GM23338 (cell line): ENCODE results near the gene PLPP4. TPM values are rescaled to one million over a fixed set of nuclear protein-coding genes. Genes with fewer than 3 reads are reported as not detected.

Experiments
- ATAC-seq: fragments of 200-7000 bp; cut with Tn5 transposase; 3 replicates; pipeline ENCODE4 v1.9.1; 2020
- DNase-seq: peaks from one replicate; pipeline ENCODE4 v3.0.0-alpha.2; 2015; ENCODE audit warnings: low spot score
- H2AFZ ChIP-seq: fragments of 200-600 bp; sonication (generic); 2 replicates; pipeline ENCODE4 v1.8.0; 2016; ENCODE audit warnings: antibody characterized with exemption, mild to moderate bottlenecking, moderate library complexity
- H3F3A ChIP-seq: fragments of 200-600 bp; sonication (generic); replicated peaks from 2 replicates; pipeline ENCODE4 v1.8.0; 2017; ENCODE audit warnings: antibody characterized with exemption, mixed run types, low read depth
- H3K27ac ChIP-seq: fragments of 200-600 bp; sonication (generic); 2 replicates; pipeline ENCODE4 v1.6.1; 2016; ENCODE audit warnings: low read depth
- H3K27me3 ChIP-seq: fragments of 200-600 bp; sonication (generic); 2 replicates; pipeline ENCODE4 v1.8.0; 2016; ENCODE audit warnings: mild to moderate bottlenecking, mixed run types, moderate library complexity; ENCODE audit not compliant: insufficient read depth
- H3K36me3 ChIP-seq: fragments of 200-600 bp; sonication (generic); 2 replicates; pipeline ENCODE4 v1.8.0; 2016; ENCODE audit warnings: mild to moderate bottlenecking; ENCODE audit not compliant: insufficient read depth
- H3K4me1 ChIP-seq: fragments of 200-600 bp; sonication (generic); 2 replicates; pipeline ENCODE4 v1.8.0; 2016; ENCODE audit warnings: mild to moderate bottlenecking, moderate library complexity; ENCODE audit not compliant: insufficient read depth
- H3K4me2 ChIP-seq: fragments of 200-600 bp; sonication (generic); 2 replicates; pipeline ENCODE4 v1.7.1; 2017; ENCODE audit warnings: mixed run types
- H3K4me3 ChIP-seq: fragments of 200-600 bp; sonication (generic); 2 replicates; pipeline ENCODE4 v1.6.1; 2016; ENCODE audit warnings: mixed run types
- H3K79me2 ChIP-seq: fragments of 200-600 bp; sonication (generic); replicated peaks from 2 replicates; pipeline ENCODE4 v1.8.0; 2017; ENCODE audit warnings: mild to moderate bottlenecking; ENCODE audit not compliant: insufficient read depth
- H3K9me2 ChIP-seq: fragments of 200-600 bp; sonication (generic); 2 replicates; pipeline ENCODE4 v1.8.0; 2017; ENCODE audit not compliant: insufficient read depth
- H4K20me1 ChIP-seq: fragments of 200-600 bp; sonication (generic); replicated peaks from 2 replicates; pipeline ENCODE4 v1.8.0; 2017; ENCODE audit warnings: mild to moderate bottlenecking; ENCODE audit not compliant: insufficient read depth
- H3K27ac Mint-ChIP-seq: 2 replicates; pipeline ENCODE4 v1.8.0; 2020; ENCODE audit warnings: inconsistent platforms, mild to moderate bottlenecking, moderate library complexity, mixed read lengths
- H3K27me3 Mint-ChIP-seq: 3 replicates; pipeline ENCODE4 v1.8.0; 2022; ENCODE audit warnings: low read depth, mild to moderate bottlenecking, moderate library complexity, mixed read lengths, inconsistent platforms; ENCODE audit not compliant: insufficient read depth, poor library complexity
- H3K36me3 Mint-ChIP-seq: 3 replicates; pipeline ENCODE4 v1.8.0; 2021; ENCODE audit warnings: low read depth, mild to moderate bottlenecking, inconsistent platforms, moderate library complexity, mixed read lengths
- H3K4me1 Mint-ChIP-seq: 3 replicates; pipeline ENCODE4 v1.8.0; 2020; ENCODE audit warnings: mild to moderate bottlenecking, inconsistent platforms, mixed read lengths
- H3K4me3 Mint-ChIP-seq: 3 replicates; pipeline ENCODE4 v1.8.0; 2021; ENCODE audit warnings: moderate library complexity, mild to moderate bottlenecking, inconsistent platforms, mixed read lengths
- H3K9me3 Mint-ChIP-seq: 3 replicates; pipeline ENCODE4 v1.8.0; 2020; ENCODE audit warnings: moderate library complexity, mild to moderate bottlenecking, inconsistent platforms, mixed read lengths
- CREB1 ChIP-seq: fragments of 250-450 bp; sonication (Bioruptor Pico); IDR thresholded peaks from 2 replicates; pipeline ENCODE4 v1.5.0; 2020; ENCODE audit warnings: low read depth, mild to moderate bottlenecking, moderate library complexity
- ETS1 ChIP-seq: IDR thresholded peaks from 2 replicates; pipeline ENCODE4 v1.6.1; 2016; ENCODE audit warnings: antibody characterized with exemption
- EZH2 ChIP-seq: fragments of 200-600 bp; sonication (generic); IDR thresholded peaks from one replicate; pipeline ENCODE4 v1.8.0; 2017; ENCODE audit warnings: antibody characterized with exemption, mild to moderate bottlenecking, low read depth; ENCODE audit not compliant: unreplicated experiment
- JUNB ChIP-seq: IDR thresholded peaks from one replicate; pipeline ENCODE4 v1.6.1; 2016; ENCODE audit warnings: antibody characterized with exemption; ENCODE audit not compliant: unreplicated experiment
- NANOG ChIP-seq: IDR thresholded peaks from 2 replicates; pipeline ENCODE4 v1.6.1; 2016; ENCODE audit warnings: antibody characterized with exemption, borderline replicate concordance
- POLR2AphosphoS5 ChIP-seq: IDR thresholded peaks from 2 replicates; pipeline ENCODE4 v1.6.1; 2016; ENCODE audit warnings: antibody characterized with exemption, low read depth
- STAT1 ChIP-seq: IDR thresholded peaks from one replicate; pipeline ENCODE4 v1.6.1; 2016; ENCODE audit warnings: antibody characterized with exemption; ENCODE audit not compliant: unreplicated experiment
- ZNF331 ChIP-seq: fragments of 250-450 bp; sonication (Bioruptor Pico); IDR thresholded peaks from 2 replicates; pipeline ENCODE4 v1.5.0; 2020; ENCODE audit warnings: low read depth, mild to moderate bottlenecking, moderate library complexity
- ZNF462 ChIP-seq: fragments of 250-450 bp; sonication (Bioruptor Pico); IDR thresholded peaks from 2 replicates; pipeline ENCODE4 v1.5.0; 2020; ENCODE audit warnings: mild to moderate bottlenecking, moderate library complexity
- polyA plus RNA-seq: library from polyadenylated mRNA; unstranded; fragments of >200 nt; fragmentation: Nextera tagmentation; extraction: Ambion mirVana; gene quantifications from 2 replicates; pipeline ENCODE4 v1.2.1, GENCODE V29; 2016
- total RNA-seq: library from RNA; depleted of rRNA; stranded (reverse); fragments of >200 nt; shearing (Covaris generic); gene quantifications from 2 replicates; pipeline ENCODE4 v1.2.3, GENCODE V29; 2014
- TF ChIP-seq, protein P1 (sequence below), 2 experiments: fragments of 200-600 bp in 1 of 2; sonication (generic) in 1 of 2; conservative IDR thresholded peaks; 2 replicates each; pipeline versions ENCODE4 v1.5.1 to v1.6.1; 2016 to 2017; ENCODE audit warnings: antibody characterized with exemption in 2 of 2, low read depth in 2 of 2, mild to moderate bottlenecking in 2 of 2, moderate library complexity in 1 of 2

PLPP4 gene
- total and polyA plus RNA-seq, 2 experiments from 2014 or later, result 0.24 to 0.31 TPM

DNA sequence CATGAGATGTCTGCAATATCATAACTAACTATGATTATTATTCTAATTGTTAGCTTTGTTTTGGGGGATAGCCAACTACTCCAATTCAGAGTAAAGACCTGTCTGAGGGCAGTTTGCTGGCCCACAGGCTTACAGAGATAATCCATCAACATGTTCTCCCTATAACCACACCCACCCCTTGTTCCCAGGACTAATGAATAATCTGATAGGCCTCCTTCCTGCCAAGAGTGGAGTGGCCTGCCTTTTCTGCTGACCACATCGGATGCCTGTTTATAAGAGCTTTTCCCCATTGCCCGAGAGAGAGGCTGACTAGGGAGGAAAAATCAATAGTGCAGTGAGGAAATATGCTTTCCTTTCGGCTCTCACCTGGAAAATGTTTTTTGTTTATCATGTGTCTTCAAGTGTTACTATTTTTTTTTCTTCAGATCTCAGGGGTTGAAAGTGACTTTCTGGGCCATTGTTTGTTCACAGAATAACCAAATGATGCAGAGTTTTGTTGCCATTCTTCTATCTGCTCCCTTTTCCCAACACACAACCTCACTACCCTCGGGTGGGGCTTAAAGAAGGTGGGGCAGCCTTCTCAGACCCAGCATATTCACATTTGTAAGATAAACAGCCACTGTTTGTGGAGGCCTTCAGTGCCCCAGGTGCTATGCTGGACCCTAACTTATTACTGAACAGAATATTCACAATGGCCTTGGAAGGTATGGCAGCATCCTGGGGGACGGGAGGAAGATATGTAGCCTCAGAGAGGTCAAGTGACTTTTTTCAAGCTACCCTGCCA is 38.4 kb downstream of the PLPP4 start:
- no peak overlapping the region for H3K27ac ChIP-seq
- H4K20me1 ChIP-seq, result no peaks in the 10 kb centered on the region
- Mint-ChIP-seq H3K27me3 (no peaks in the 10 kb centered on the region), H3K4me3 (no peak overlapping the region), H3K9me3 (no peaks in the 10 kb centered on the region), H3K27ac (no peak overlapping the region), H3K4me1 (peaks cover 2% of the 10 kb centered on the region), H3K36me3 (no peaks in the 10 kb centered on the region)
- H3K27me3 ChIP-seq, result no peaks in the 10 kb centered on the region
- TF ChIP-seq, protein P1, sequence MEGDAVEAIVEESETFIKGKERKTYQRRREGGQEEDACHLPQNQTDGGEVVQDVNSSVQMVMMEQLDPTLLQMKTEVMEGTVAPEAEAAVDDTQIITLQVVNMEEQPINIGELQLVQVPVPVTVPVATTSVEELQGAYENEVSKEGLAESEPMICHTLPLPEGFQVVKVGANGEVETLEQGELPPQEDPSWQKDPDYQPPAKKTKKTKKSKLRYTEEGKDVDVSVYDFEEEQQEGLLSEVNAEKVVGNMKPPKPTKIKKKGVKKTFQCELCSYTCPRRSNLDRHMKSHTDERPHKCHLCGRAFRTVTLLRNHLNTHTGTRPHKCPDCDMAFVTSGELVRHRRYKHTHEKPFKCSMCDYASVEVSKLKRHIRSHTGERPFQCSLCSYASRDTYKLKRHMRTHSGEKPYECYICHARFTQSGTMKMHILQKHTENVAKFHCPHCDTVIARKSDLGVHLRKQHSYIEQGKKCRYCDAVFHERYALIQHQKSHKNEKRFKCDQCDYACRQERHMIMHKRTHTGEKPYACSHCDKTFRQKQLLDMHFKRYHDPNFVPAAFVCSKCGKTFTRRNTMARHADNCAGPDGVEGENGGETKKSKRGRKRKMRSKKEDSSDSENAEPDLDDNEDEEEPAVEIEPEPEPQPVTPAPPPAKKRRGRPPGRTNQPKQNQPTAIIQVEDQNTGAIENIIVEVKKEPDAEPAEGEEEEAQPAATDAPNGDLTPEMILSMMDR (conservative IDR thresholded peaks at IDR 0.05; ENCODE audit: low read depth in 2 of 2), result no peak
- TF ChIP-seq ETS1, result no peak
- TF ChIP-seq JUNB, result no peak
- no peak for TF ChIP-seq EZH2
- TF ChIP-seq ZNF462 (CRISPR knock-in tag), result no peak
- no peak for TF ChIP-seq NANOG
- TF ChIP-seq STAT1, result no peak
- TF ChIP-seq ZNF331 (CRISPR knock-in tag), result no peak
- no peak for TF ChIP-seq POLR2AphosphoS5
- TF ChIP-seq CREB1 (CRISPR knock-in tag), result no peak
- H3K9me2 ChIP-seq, result peaks cover 3% of the 10 kb centered on the region; the same call in 1 of the 2 replicates
- no peak overlapping the region for H3K4me3 ChIP-seq
- DNase-seq (no peak), ATAC-seq (no peak)
- no peaks in the 10 kb centered on the region for H3K36me3 ChIP-seq
- H3K4me2 ChIP-seq, result no peak overlapping the region
- H3F3A ChIP-seq, result no peaks in the 10 kb centered on the region
- no peak overlapping the region for H2AFZ ChIP-seq
- no peaks in the 10 kb centered on the region for H3K4me1 ChIP-seq
- H3K79me2 ChIP-seq, result no peaks in the 10 kb centered on the region
